DND-41 (cell line): Measurements from ENCODE around the gene CRAMP1.

Source experiments
- ATAC-seq: fragments of 200-7000 bp; cut with Tn5 transposase; 3 replicates; pipeline ENCODE4 v1.9.1; 2021; ENCODE audit warnings: low read depth; ENCODE audit not compliant: insufficient read depth
- DNase-seq: peaks from one replicate; pipeline ENCODE4 v3.0.0-alpha.2; 2020
- H2AFZ ChIP-seq: 2 replicates; pipeline ENCODE4 v1.6.0; 2012; ENCODE audit warnings: low read depth, low read length
- H3K27ac ChIP-seq: 2 replicates; pipeline ENCODE4 v1.5.1; 2012; ENCODE audit warnings: low read length, inconsistent platforms
- H3K27me3 ChIP-seq: fragments of 200-600 bp; sonication (generic); 2 replicates; pipeline ENCODE4 v1.6.0; 2012; ENCODE audit warnings: low read length, mild to moderate bottlenecking, inconsistent platforms; ENCODE audit not compliant: insufficient read depth, poor library complexity
- H3K36me3 ChIP-seq: 2 replicates; pipeline ENCODE4 v1.5.1; 2012; ENCODE audit warnings: low read length, inconsistent platforms; ENCODE audit not compliant: insufficient read depth
- H3K4me1 ChIP-seq: 2 replicates; pipeline ENCODE4 v1.5.1; 2012; ENCODE audit warnings: mild to moderate bottlenecking, low read length; ENCODE audit not compliant: insufficient read depth
- H3K4me2 ChIP-seq: 2 replicates; pipeline ENCODE4 v1.6.0; 2012; ENCODE audit warnings: mild to moderate bottlenecking, moderate library complexity, low read length, inconsistent platforms; ENCODE audit not compliant: insufficient read depth
- H3K4me3 ChIP-seq, 2 experiments: fragments of 200-600 bp in 1 of 2; shearing (Covaris generic) in 1 of 2; 2 replicates each; pipeline ENCODE4 v1.5.1; 2012 to 2016; ENCODE audit warnings: inconsistent platforms in 2 of 2, low read length in 2 of 2, mild to moderate bottlenecking in 2 of 2, low read depth in 1 of 2, moderate library complexity in 1 of 2
- H3K79me2 ChIP-seq: 2 replicates; pipeline ENCODE4 v1.6.0; 2012; ENCODE audit warnings: low read length, inconsistent platforms; ENCODE audit not compliant: insufficient read depth
- H3K9ac ChIP-seq: 2 replicates; pipeline ENCODE4 v1.6.0; 2012; ENCODE audit warnings: low read depth, mild to moderate bottlenecking, inconsistent platforms, low read length, moderate library complexity
- H3K9me3 ChIP-seq: 2 replicates; pipeline ENCODE4 v1.5.1; 2012; ENCODE audit warnings: low read length, moderate library complexity, mild to moderate bottlenecking, inconsistent platforms; ENCODE audit not compliant: insufficient read depth, severe bottlenecking
- H4K20me1 ChIP-seq: 2 replicates; pipeline ENCODE4 v1.6.0; 2012; ENCODE audit warnings: low read length; ENCODE audit not compliant: insufficient read depth
- CTCF ChIP-seq: IDR thresholded peaks from 2 replicates; pipeline ENCODE4 v1.5.1; 2012; ENCODE audit warnings: borderline replicate concordance, low read length, moderate library complexity, mild to moderate bottlenecking; ENCODE audit not compliant: poor library complexity, severe bottlenecking; ENCODE audit errors: extremely low read depth
- EZH2 ChIP-seq: IDR thresholded peaks from 3 replicates; pipeline ENCODE4 v1.6.1; 2012; ENCODE audit warnings: borderline replicate concordance, low read depth, mild to moderate bottlenecking, moderate library complexity, low read length, inconsistent platforms; ENCODE audit not compliant: severe bottlenecking

CRAMP1 gene

GRCh38 chr16:1726661-1727502 is 114.7 kb downstream of the CRAMP1 start:
- Histone ChIP-seq H2AFZ (no peak overlapping the region), H3K27me3 (no peaks in the 10 kb centered on the region), H3K9ac (no peak overlapping the region), H3K4me3 (no peak overlapping the region), H3K4me2 (no peak overlapping the region), H3K9me3 (no peaks in the 10 kb centered on the region), H3K27ac (no peak overlapping the region), H3K4me1 (peaks cover 15% of the 10 kb centered on the region), H3K79me2 (peaks cover 24% of the 10 kb centered on the region), H3K36me3 (peaks cover 54% of the 10 kb centered on the region), H4K20me1 (peaks cover 35% of the 10 kb centered on the region)
- TF ChIP-seq CTCF (no peak), EZH2 (no peak)
- DNase-seq (no peak), ATAC-seq (no peak)
